ENCODE measurements around the gene USP49.

Gene USP49

GRCh38 chr6:41937472-41937860 is 42.3 kb upstream of the USP49 start:
- CTCF ChIA-PET: interaction anchor here (1.0 to 14.6 kb wide), 11 partner anchors 12 to 151 kb away, joined by 3 to 180 read pairs (median 7); partner anchors contain the start of genes BYSL, MED20, TAF8 and TOMM6
- Histone ChIP-seq H3K27ac (ENCODE audit: insufficient read depth in 1 of 2, low read depth in 1 of 2, low read length in 2 of 2, poor library complexity in 1 of 2, severe bottlenecking in 2 of 2) (no peak overlapping the region), H3K9me3 (ENCODE audit: control extremely low read depth in 1 of 5, control insufficient read depth in 4 of 5, insufficient read depth in 2 of 5, low read depth in 1 of 5, low read length in 4 of 5) (no peaks in the 10 kb centered on the region), H3K36me3 (ENCODE audit: control insufficient read depth in 4 of 4, insufficient read depth in 4 of 4, low read length in 3 of 4) (peaks cover 4 to 55% (median 23%) of the 10 kb centered on the region in 4 experiments), H3K4me1 (ENCODE audit: control extremely low read depth in 1 of 4, control insufficient read depth in 4 of 4, insufficient read depth in 4 of 4, low read length in 3 of 4) (peaks cover 30 to 80% (median 74%) of the 10 kb centered on the region in 4 experiments), H3K27me3 (replicated peaks in 2 of 5; ENCODE audit: control insufficient read depth in 4 of 5, insufficient read depth in 5 of 5, low read length in 4 of 5) (no peaks in the 10 kb centered on the region), H3K4me3 (ENCODE audit: control insufficient read depth in 1 of 7, extremely low read depth in 1 of 7, insufficient read depth in 4 of 7, low read depth in 2 of 7, low read length in 6 of 7) (peak overlapping the region in 3 of 7 experiments; percentile 57 to 90 (median 89))
- DNase-seq: no peak
- WGBS (ENCODE audit: insufficient coverage): 67% methylated on average over 2 of the region's 2 CpGs
- POLR2A ChIA-PET: no interaction called here

GRCh38 chr6:41936073-41936837 is 41.1 kb upstream of the USP49 start:
- ChIA-PET CTCF (interaction anchor here (0.8 to 14.6 kb wide), 21 partner anchors 11 to 1143 kb away, joined by 3 to 180 read pairs (median 4); partner anchors contain the start of genes BYSL, MED20, TAF8 and TOMM6), POLR2A (interaction anchor here (0.6 to 1.4 kb wide), 4 partner anchors 15 to 159 kb away, joined by 3 to 4 read pairs (median 3); partner anchors contain the start of genes BYSL, MED20 and USP49)
- H3K27ac ChIP-seq (ENCODE audit: insufficient read depth in 1 of 2, low read depth in 1 of 2, low read length in 2 of 2, poor library complexity in 1 of 2, severe bottlenecking in 2 of 2): peak overlapping the region in 1 of 2 experiments; percentile 54
- peak; percentile 96 to 99 (median 99) for DNase-seq
- 43% methylated on average over 6 of the region's 10 CpGs for WGBS (ENCODE audit: insufficient coverage)
- peaks cover 5 to 67% (median 35%) of the 10 kb centered on the region in 4 experiments for H3K36me3 ChIP-seq (ENCODE audit: control insufficient read depth in 4 of 4, insufficient read depth in 4 of 4, low read length in 3 of 4)
- no peaks in the 10 kb centered on the region for H3K27me3 ChIP-seq (replicated peaks in 2 of 5; ENCODE audit: control insufficient read depth in 4 of 5, insufficient read depth in 5 of 5, low read length in 4 of 5)
- peak overlapping the region in 3 of 7 experiments; percentile 46 to 55 (median 55) for H3K4me3 ChIP-seq (ENCODE audit: control insufficient read depth in 1 of 7, extremely low read depth in 1 of 7, insufficient read depth in 4 of 7, low read depth in 2 of 7, low read length in 6 of 7)
- H3K4me1 ChIP-seq (ENCODE audit: control extremely low read depth in 1 of 4, control insufficient read depth in 4 of 4, insufficient read depth in 4 of 4, low read length in 3 of 4): peaks cover 28 to 72% (median 68%) of the 10 kb centered on the region in 4 experiments
- H3K9me3 ChIP-seq (ENCODE audit: control extremely low read depth in 1 of 5, control insufficient read depth in 4 of 5, insufficient read depth in 2 of 5, low read depth in 1 of 5, low read length in 4 of 5): no peaks in the 10 kb centered on the region

GRCh38 chr6:41935685-41936072 is 40.5 kb upstream of the USP49 start:
- peak overlapping the region in 4 of 7 experiments; percentile 25 to 55 (median 40) for H3K4me3 ChIP-seq (ENCODE audit: control insufficient read depth in 1 of 7, extremely low read depth in 1 of 7, insufficient read depth in 4 of 7, low read depth in 2 of 7, low read length in 6 of 7)
- peaks cover 28 to 66% (median 65%) of the 10 kb centered on the region in 4 experiments for H3K4me1 ChIP-seq (ENCODE audit: control extremely low read depth in 1 of 4, control insufficient read depth in 4 of 4, insufficient read depth in 4 of 4, low read length in 3 of 4)
- H3K36me3 ChIP-seq (ENCODE audit: control insufficient read depth in 4 of 4, insufficient read depth in 4 of 4, low read length in 3 of 4): peaks cover 9 to 73% (median 40%) of the 10 kb centered on the region in 4 experiments
- no peaks in the 10 kb centered on the region for H3K27me3 ChIP-seq (replicated peaks in 2 of 5; ENCODE audit: control insufficient read depth in 4 of 5, insufficient read depth in 5 of 5, low read length in 4 of 5)
- CTCF ChIA-PET: interaction anchor here (0.9 to 14.6 kb wide), 17 partner anchors 10 to 1143 kb away, joined by 3 to 180 read pairs (median 3); partner anchors contain the start of genes BYSL, MED20 and TAF8
- DNase-seq: peak in 1 of 3 donors; percentile 9
- H3K9me3 ChIP-seq (ENCODE audit: control extremely low read depth in 1 of 5, control insufficient read depth in 4 of 5, insufficient read depth in 2 of 5, low read depth in 1 of 5, low read length in 4 of 5): no peaks in the 10 kb centered on the region
- peak overlapping the region in 1 of 2 experiments; percentile 54 for H3K27ac ChIP-seq (ENCODE audit: insufficient read depth in 1 of 2, low read depth in 1 of 2, low read length in 2 of 2, poor library complexity in 1 of 2, severe bottlenecking in 2 of 2)
- POLR2A ChIA-PET: interaction anchor here (0.6 to 1.4 kb wide), 4 partner anchors 14 to 158 kb away, joined by 3 to 4 read pairs (median 3); partner anchors contain the start of genes BYSL and MED20
- WGBS (ENCODE audit: insufficient coverage): 47% methylated on average over 3 of the region's 8 CpGs

GRCh38 chr6:41935193-41935574 is 40.0 kb upstream of the USP49 start:
- Histone ChIP-seq H3K27ac (ENCODE audit: insufficient read depth in 1 of 2, low read depth in 1 of 2, low read length in 2 of 2, poor library complexity in 1 of 2, severe bottlenecking in 2 of 2) (peak overlapping the region in 1 of 2 experiments; percentile 16), H3K4me3 (ENCODE audit: control insufficient read depth in 1 of 7, extremely low read depth in 1 of 7, insufficient read depth in 4 of 7, low read depth in 2 of 7, low read length in 6 of 7) (peak overlapping the region in 2 of 7 experiments; percentile 11 to 55), H3K4me1 (ENCODE audit: control extremely low read depth in 1 of 4, control insufficient read depth in 4 of 4, insufficient read depth in 4 of 4, low read length in 3 of 4) (peaks cover 26 to 62% (median 60%) of the 10 kb centered on the region in 4 experiments), H3K36me3 (ENCODE audit: control insufficient read depth in 4 of 4, insufficient read depth in 4 of 4, low read length in 3 of 4) (peaks cover 10 to 74% (median 43%) of the 10 kb centered on the region in 4 experiments), H3K27me3 (replicated peaks in 2 of 5; ENCODE audit: control insufficient read depth in 4 of 5, insufficient read depth in 5 of 5, low read length in 4 of 5) (no peaks in the 10 kb centered on the region), H3K9me3 (ENCODE audit: control extremely low read depth in 1 of 5, control insufficient read depth in 4 of 5, insufficient read depth in 2 of 5, low read depth in 1 of 5, low read length in 4 of 5) (no peaks in the 10 kb centered on the region)
- no peak for DNase-seq
- WGBS (ENCODE audit: insufficient coverage): 0% methylated on average over 1 of the region's 1 CpG
- POLR2A ChIA-PET: interaction anchor here (0.6 to 1.1 kb wide), 3 partner anchors 13 to 33 kb away, joined by 3 to 4 read pairs (median 3); partner anchors contain the start of genes BYSL and MED20
- CTCF ChIA-PET: interaction anchor here (1.2 to 14.6 kb wide), 9 partner anchors 10 to 567 kb away, joined by 3 to 180 read pairs (median 3); partner anchors contain the start of genes BYSL, MED20 and TAF8

GRCh38 chr6:41934278-41935192 is 39.4 kb upstream of the USP49 start:
- Histone ChIP-seq H3K4me3 (ENCODE audit: control insufficient read depth in 1 of 7, extremely low read depth in 1 of 7, insufficient read depth in 4 of 7, low read depth in 2 of 7, low read length in 6 of 7) (peak overlapping the region in 2 of 7 experiments; percentile 11 to 55), H3K4me1 (ENCODE audit: control extremely low read depth in 1 of 4, control insufficient read depth in 4 of 4, insufficient read depth in 4 of 4, low read length in 3 of 4) (peaks cover 20 to 55% (median 54%) of the 10 kb centered on the region in 4 experiments), H3K27ac (ENCODE audit: insufficient read depth in 1 of 2, low read depth in 1 of 2, low read length in 2 of 2, poor library complexity in 1 of 2, severe bottlenecking in 2 of 2) (peak overlapping the region in 1 of 2 experiments; percentile 16), H3K9me3 (ENCODE audit: control extremely low read depth in 1 of 5, control insufficient read depth in 4 of 5, insufficient read depth in 2 of 5, low read depth in 1 of 5, low read length in 4 of 5) (no peaks in the 10 kb centered on the region), H3K36me3 (ENCODE audit: control insufficient read depth in 4 of 4, insufficient read depth in 4 of 4, low read length in 3 of 4) (peaks cover 12 to 80% (median 49%) of the 10 kb centered on the region in 4 experiments), H3K27me3 (replicated peaks in 2 of 5; ENCODE audit: control insufficient read depth in 4 of 5, insufficient read depth in 5 of 5, low read length in 4 of 5) (no peaks in the 10 kb centered on the region)
- no peak for DNase-seq
- ChIA-PET POLR2A (interaction anchor here (0.6 to 0.8 kb wide), 2 partner anchors 12 to 33 kb away, joined by 3 read pairs; no protein-coding TSS in a partner anchor), CTCF (interaction anchor here (0.6 to 14.6 kb wide), 9 partner anchors 9 to 1363 kb away, joined by 3 to 180 read pairs (median 3); partner anchors contain the start of genes BYSL, MED20 and TAF8)
- 100% methylated on average over 1 of the region's 7 CpGs for whole genome bisulfite sequencing (ENCODE audit: insufficient coverage)

GRCh38 chr6:41932378-41932777 is 37.2 kb upstream of the USP49 start:
- Histone ChIP-seq H3K36me3 (ENCODE audit: control insufficient read depth in 4 of 4, insufficient read depth in 4 of 4, low read length in 3 of 4) (peaks cover 22 to 94% (median 67%) of the 10 kb centered on the region in 4 experiments), H3K27me3 (replicated peaks in 2 of 5; ENCODE audit: control insufficient read depth in 4 of 5, insufficient read depth in 5 of 5, low read length in 4 of 5) (no peaks in the 10 kb centered on the region), H3K4me3 (ENCODE audit: control insufficient read depth in 1 of 7, extremely low read depth in 1 of 7, insufficient read depth in 4 of 7, low read depth in 2 of 7, low read length in 6 of 7) (no peak overlapping the region), H3K9me3 (ENCODE audit: control extremely low read depth in 1 of 5, control insufficient read depth in 4 of 5, insufficient read depth in 2 of 5, low read depth in 1 of 5, low read length in 4 of 5) (no peaks in the 10 kb centered on the region), H3K27ac (ENCODE audit: insufficient read depth in 1 of 2, low read depth in 1 of 2, low read length in 2 of 2, poor library complexity in 1 of 2, severe bottlenecking in 2 of 2) (no peak overlapping the region), H3K4me1 (ENCODE audit: control extremely low read depth in 1 of 4, control insufficient read depth in 4 of 4, insufficient read depth in 4 of 4, low read length in 3 of 4) (peaks cover 7 to 33% (median 33%) of the 10 kb centered on the region in 4 experiments)
- DNase-seq: no peak
- CTCF ChIA-PET: interaction anchor here (0.6 to 14.6 kb wide), 6 partner anchors 7 to 112 kb away, joined by 3 to 180 read pairs (median 3); partner anchors contain the start of genes BYSL, MED20 and TAF8
- 96% methylated on average over 15 of the region's 15 CpGs for WGBS (ENCODE audit: insufficient coverage)
- POLR2A ChIA-PET: interaction anchor here (1.0 kb wide), 1 partner anchor 11 kb away, joined by 4 read pairs; the partner anchor contains the start of genes BYSL and MED20

Data from common myeloid progenitor, CD34-positive (primary cell).